Activated CD4-positive, CD25-positive, alpha-beta regulatory T cell treated with anti-CD3 and anti-CD28 coated beads, Interleukin-2, amount 50 U/mL, for 16 hours (primary cell): ENCODE measurements around the gene HBG1.
"Not testable (repeated sequence)": the region's sequence is repeated elsewhere in the genome, so short reads cannot be mapped to it uniquely, and the experiment has no call there.

Experiments used
- DNase-seq: peaks from one replicate; pipeline ENCODE4 v3.0.0-alpha.2; 2020; ENCODE audit warnings: low read depth, low spot score

The HBG1 gene

DNA sequence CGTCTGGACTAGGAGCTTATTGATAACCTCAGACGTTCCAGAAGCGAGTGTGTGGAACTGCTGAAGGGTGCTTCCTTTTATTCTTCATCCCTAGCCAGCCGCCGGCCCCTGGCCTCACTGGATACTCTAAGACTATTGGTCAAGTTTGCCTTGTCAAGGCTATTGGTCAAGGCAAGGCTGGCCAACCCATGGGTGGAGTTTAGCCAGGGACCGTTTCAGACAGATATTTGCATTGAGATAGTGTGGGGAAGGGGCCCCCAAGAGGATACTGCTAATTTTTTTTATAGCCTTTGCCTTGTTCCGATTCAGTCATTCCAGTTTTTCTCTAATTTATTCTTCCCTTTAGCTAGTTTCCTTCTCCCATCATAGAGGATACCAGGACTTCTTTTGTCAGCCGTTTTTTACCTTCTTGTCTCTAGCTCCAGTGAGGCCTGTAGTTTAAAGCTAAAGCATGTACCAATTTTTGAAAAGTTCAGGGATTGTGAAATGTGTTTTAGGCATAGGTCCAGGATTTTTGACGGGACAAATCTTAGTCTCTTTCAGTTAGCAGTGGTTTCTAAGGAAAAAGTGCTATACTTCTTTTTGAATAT, at the start of gene HBG1:
TSS of gene HBG1 (minus strand) at position 51 of the 590 bp plus-strand sequence. CDS start 53 bp downstream, outside the sequence.
- not testable (repeated sequence) for DNase-seq

DNA sequence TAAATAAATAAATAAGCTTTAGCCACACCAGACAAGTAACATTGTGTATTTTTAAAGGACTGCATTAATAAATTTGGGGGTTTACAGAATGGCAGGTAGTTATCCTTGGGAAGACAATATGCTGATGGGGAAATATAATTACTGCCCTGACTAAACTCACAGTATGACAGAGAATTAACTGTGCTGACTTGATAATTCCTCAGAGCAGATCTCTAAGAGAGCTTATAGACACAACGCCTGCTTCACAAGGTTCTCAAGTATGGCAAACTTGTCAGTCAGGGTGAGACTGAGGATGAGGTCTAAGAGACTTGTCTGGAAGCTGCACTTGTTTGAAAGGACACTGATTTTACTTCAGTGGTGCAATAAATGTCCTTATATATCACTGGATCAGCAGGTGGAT, 48.8 kb upstream of the HBG1 start:
- no peak for DNase-seq

DNA sequence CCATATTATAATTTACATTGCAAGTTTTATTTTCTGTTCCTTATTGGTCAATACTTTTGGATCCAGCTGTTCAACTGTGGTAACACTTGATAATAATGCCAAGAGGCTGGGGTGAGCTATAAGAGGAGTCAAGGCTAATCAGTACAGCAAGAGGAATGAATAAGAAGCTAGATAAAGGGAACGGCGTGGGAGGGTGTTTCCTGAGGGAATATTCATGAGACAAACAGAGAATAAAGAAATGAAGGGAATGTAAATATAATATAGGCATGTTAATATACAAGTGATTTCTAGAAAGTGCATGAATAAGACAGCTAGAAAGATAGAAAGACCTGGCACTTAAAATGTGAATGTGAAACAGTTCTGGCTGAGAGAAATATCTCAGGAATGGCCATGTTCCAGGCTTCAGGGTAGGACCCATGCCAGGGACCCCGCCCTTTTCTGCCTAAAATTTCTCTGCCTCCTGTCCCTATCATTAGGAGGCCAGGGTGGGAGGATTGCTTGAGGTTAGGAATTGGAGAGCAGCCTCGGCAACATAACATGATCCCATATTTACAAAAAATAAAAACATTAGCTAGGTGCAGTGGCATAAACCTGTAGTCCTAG, 48.2 kb upstream of the HBG1 start:
- no peak for DNase-seq

DNA sequence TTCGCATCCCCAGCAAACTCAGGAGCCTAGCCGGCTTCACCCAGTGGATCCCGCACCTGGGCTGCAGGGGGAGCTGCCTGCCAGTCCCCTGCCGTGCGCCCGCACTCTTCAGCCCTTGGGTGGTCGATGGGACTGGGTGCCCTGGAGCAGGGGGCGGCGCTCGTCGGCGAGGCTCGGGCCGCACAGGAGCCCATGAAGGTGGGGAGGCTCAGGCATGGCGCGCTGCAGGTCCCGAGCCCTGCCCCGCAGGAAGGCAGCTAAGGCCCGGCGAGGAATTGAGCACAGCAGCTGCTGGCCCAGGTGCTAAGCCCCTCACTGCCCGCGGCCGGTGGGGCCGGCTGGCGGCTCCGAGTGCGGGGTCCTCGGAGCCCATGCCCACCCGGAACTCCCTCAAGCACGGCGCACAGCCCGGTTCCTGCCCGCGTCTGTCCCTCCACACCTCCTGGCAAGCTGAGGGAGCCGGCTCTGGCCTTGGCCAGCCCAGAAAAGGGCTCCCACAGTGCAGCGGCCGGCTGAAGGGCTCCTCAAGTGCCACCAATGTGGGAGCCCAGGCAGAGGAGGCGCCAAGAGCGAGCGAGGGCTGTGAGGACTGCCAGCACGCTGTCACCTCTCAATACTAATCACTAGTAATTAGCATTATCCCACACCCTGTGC, 44.8 kb upstream of the HBG1 start:
- not testable (repeated sequence) for DNase-seq

DNA sequence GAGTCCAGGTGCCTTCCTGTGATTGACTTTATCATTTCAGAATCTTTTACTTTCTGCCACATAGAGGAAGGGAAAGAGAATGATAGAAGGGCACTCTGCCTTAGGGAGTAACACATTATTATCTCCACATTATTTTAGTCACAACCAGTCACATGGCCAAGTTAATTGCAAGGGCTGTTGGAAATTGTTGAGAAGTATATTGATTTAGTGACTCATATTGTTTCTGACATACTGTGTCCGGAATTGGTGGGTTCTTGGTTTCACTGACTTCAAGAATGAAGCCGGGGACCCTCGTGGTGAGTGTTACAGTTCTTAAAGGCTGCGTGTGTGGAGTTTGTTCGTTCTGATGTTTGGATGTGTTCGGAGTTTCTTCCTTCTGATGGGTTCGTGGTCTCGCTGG, 43.4 kb upstream of the HBG1 start:
- no peak for DNase-seq

DNA sequence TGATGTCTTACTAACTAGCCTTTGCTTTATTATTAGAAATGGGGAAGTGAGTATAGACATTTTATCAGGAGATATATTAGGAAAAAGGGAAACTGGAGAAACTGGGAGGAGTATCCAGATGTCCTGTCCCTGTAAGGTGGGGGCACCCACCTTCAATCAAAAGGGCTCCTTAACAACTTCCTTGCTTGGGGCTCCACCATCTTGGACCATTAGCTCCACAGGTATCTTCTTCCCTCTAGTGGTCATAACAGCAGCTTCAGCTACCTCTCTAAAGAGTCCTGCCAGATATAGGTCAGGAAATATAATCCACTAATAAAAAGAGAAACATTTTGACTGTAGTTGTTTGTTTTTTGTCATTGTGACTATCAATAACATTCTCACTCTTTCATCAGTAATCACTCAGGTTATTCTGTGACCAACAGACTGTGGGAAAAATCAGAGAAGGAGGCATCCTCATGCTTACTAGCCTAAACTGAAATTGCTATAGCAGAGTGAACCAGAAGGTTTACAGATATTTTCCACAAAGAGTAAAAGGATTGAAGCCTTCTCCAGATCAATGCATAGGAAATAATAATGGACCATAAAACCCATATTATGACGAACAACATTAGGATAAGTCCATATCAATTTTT, 41.7 kb upstream of the HBG1 start:
- DNase-seq, result no peak

DNA sequence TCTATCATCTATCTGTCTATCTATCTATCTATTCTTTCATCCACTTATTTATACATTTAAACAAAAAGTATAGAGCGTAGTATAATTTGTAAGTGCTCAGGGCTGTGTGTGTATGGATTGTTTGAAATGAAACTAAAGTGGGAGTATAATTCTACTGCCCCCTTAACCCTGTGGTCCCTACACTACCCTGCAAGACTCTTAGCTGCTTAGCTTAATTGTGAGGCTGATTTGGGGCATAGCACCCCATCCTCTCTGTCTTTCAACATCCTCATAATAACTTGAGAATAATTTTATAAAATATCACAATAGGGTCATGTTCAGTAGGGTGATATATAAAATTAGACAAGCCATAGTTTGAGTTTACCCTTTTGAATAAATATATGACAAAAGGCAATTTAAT, 40.4 kb upstream of the HBG1 start:
- no peak for DNase-seq

DNA sequence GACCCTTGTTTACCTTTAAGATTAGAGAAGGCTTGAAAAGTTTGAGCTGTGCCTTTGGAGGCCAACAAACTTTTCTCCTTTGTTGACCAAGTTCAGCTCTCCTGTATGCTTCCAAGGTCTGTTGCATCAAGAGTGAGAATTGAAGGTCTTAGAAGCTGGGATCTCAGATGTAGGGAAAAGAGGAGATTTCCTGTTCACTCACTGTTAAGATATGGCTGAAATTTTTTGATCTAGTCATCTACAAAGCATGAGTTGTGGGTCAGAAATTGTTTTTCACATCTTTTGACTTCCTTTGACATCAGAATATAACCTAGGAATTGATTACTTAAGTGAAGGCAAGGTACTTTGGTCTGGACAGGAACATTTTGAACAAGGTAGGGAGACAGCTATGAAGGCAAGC, 40.0 kb upstream of the HBG1 start:
- no peak for DNase-seq

DNA sequence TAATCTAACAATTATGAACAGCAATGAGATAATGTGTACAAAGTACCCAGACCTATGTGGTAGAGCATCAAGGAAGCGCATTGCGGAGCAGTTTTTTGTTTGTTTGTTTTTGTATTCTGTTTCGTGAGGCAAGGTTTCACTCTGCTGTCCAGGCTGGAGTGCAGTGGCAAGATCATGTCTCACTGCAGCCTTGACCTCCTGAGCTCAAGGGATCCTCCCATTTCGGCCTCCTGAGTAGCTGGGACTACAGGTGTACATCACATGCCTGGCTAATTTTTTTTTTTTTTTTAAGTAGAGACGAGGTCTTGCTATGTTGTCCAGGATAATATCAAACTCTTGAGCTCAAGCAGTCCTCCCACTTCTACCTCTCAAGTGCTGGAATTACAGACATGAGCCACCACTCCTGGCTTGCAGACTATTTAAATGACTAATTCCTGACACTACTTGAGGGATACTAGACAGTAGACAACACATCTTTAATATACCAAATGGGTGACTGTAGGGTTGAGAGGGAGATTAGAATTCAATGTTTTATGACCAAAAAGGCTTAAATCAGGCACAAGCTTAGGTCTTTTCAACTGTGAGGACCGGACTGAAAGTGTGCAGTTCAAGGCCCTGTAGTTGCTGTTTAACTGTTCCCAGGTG, 39.4 kb upstream of the HBG1 start:
- no peak for DNase-seq

DNA sequence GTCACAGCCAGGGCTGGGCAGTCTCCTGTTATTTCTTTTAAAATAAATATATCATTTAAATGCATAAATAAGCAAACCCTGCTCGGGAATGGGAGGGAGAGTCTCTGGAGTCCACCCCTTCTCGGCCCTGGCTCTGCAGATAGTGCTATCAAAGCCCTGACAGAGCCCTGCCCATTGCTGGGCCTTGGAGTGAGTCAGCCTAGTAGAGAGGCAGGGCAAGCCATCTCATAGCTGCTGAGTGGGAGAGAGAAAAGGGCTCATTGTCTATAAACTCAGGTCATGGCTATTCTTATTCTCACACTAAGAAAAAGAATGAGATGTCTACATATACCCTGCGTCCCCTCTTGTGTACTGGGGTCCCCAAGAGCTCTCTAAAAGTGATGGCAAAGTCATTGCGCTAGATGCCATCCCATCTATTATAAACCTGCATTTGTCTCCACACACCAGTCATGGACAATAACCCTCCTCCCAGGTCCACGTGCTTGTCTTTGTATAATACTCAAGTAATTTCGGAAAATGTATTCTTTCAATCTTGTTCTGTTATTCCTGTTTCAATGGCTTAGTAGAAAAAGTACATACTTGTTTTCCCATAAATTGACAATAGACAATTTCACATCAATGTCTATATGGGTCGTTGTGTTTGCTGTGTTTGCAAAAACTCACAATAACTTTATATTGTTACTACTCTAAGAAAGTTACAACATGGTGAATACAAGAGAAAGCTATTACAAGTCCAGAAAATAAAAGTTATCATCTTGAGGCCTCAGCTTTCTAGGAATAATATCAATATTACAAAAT, 38.6 kb upstream of the HBG1 start:
- DNase-seq, result no peak

DNA sequence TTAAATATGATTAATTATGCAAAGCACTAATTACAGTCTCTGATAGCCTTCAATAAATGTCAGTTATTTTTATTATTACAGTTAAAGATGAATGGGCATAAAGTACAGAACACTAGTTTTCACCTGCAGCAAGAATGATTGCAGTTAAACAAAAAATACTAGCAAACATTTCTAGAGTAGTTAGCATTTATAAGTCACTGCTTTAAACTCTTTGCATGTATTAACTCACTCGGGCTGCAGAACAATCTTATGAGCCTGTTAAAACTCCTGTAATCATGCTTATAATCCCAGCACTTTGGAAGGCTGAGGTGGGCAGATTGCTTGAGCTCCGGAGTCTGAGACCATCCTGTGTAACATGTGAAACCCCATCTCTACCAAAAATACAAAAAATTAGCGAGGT, 37.2 kb upstream of the HBG1 start:
- DNase-seq, result no peak

DNA sequence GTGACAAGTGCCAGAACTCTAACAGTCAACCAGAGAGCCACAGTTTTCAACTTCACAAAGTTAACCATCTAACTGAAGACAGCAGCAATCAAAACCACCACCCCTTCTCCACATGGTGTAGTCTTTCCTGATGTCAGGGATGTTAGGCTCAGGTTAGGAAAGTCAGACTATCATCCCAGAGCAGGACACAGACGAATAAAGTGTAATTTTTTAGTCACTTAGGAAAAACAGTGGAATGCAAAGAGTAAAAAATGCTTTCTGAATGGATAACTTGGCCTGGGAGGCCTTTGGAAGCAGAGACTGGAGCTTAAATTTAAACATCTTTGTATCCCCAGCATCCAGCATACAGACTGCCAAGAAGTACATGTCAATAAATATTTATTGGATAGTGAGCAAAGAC, 36.7 kb upstream of the HBG1 start:
- DNase-seq, result no peak

DNA sequence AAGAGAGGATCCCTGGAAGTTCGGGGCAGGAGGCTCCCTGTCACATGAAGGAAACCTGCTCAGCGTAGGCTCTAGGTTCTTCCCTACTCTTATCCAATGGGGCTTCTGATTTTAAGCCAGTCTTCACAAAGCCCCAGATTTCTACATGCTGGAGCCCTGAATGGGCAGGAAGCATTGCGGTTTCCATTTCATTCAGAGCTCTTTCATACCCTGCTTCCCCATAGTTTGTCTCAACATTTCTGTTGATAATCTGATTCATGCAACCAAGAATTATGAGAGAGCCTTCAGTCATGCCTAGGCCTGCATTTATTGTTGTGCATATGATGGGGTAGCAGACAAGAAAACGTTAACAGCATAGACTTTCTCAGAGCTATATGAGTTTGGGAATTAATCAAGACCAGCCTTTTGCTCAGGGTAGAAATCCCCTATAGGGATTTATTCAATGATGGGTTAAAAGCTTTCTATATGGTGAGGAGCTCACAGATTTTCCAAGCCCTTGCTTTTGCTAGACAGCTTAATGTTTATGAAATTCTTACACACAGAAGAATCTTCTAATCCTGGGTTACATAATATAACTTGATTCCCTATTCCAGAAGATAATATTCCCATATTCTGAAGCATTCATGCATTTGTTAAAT, 36.2 kb upstream of the HBG1 start:
- no peak for DNase-seq

DNA sequence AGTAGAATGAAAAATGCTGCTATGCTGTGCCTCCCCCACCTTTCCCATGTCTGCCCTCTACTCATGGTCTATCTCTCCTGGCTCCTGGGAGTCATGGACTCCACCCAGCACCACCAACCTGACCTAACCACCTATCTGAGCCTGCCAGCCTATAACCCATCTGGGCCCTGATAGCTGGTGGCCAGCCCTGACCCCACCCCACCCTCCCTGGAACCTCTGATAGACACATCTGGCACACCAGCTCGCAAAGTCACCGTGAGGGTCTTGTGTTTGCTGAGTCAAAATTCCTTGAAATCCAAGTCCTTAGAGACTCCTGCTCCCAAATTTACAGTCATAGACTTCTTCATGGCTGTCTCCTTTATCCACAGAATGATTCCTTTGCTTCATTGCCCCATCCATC, 35.0 kb upstream of the HBG1 start:
- DNase-seq, result no peak

DNA sequence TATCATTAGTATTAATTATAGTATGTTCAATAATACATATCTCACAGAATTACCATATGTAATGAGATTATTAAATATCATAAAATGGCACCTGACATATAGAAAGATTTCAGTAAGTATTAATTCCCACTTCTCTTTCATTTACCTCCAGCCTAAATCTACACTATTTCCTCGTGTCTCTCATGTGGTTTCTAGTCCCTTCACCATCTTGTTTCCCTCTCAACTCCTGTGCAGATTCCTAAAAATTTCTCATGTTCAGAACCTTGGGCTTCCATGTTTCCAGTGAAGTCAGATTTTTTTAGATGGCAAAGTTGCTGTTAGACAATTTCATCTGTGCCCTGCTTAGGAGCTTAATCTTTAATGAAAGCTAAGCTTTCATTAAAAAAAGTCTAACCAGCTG, 34.2 kb upstream of the HBG1 start:
- DNase-seq, result no peak

DNA sequence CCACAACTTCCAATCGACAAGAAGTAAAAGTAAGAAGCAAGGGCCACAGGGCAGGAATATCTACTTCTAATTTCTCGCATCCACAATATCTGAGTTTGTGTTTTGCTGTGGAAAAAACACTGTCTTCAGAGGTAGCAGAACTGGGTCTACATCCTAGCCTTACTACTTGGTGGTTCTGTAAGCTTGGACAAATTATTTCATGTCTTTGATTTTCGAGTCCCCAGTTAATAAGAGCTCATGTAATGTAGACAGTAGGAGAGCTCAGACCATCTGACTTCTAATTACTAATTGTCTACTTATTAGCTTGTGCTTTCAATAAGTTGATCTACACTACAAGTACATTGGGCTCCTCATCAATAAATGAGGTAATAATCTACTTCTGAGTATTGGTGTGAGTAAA, 33.4 kb upstream of the HBG1 start:
- DNase-seq, result no peak

DNA sequence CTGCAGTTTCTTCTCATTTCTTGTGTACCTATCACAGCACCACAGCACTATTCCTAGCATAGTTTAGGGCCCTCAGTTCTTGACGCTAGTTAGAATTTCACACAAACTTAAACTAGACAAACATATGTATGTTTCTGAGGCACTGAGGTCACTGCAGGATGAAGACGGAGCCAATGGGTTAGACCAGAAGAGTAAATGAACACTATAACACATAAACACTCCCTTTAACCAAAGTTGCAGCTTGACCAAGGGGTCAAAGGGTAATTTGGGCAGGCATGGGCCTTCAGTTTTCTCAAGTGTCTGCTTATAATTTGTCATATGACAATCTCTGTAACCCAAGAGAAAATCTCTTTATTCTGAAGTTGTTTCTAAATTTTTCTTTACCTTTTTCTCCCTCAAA, 33.0 kb upstream of the HBG1 start:
- no peak for DNase-seq

DNA sequence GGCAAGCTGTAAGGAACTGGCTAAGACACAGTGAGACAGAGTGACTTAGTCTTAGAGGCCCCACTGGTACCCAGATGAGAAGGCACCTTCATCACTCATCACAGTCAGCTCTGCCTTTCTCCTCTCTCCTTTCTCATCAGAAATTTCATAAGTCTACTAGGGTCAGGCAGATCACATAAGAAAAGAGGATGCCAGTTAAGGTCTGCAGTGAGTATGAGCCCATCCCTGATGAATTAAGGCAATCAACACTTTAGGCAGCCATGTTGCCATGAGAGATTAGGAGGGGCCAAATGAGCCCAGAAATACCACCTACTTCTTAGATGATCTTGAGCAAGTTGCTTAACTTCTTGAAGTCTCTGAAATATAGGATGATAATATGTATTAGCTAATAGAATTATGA, 31.9 kb upstream of the HBG1 start:
- DNase-seq, result no peak

DNA sequence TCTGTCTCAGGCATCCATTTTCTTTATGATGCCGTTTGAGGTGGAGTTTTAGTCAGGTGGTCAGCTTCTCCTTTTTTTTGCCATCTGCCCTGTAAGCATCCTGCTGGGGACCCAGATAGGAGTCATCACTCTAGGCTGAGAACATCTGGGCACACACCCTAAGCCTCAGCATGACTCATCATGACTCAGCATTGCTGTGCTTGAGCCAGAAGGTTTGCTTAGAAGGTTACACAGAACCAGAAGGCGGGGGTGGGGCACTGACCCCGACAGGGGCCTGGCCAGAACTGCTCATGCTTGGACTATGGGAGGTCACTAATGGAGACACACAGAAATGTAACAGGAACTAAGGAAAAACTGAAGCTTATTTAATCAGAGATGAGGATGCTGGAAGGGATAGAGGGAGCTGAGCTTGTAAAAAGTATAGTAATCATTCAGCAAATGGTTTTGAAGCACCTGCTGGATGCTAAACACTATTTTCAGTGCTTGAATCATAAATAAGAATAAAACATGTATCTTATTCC, 31.0 kb upstream of the HBG1 start:
- no peak for DNase-seq

DNA sequence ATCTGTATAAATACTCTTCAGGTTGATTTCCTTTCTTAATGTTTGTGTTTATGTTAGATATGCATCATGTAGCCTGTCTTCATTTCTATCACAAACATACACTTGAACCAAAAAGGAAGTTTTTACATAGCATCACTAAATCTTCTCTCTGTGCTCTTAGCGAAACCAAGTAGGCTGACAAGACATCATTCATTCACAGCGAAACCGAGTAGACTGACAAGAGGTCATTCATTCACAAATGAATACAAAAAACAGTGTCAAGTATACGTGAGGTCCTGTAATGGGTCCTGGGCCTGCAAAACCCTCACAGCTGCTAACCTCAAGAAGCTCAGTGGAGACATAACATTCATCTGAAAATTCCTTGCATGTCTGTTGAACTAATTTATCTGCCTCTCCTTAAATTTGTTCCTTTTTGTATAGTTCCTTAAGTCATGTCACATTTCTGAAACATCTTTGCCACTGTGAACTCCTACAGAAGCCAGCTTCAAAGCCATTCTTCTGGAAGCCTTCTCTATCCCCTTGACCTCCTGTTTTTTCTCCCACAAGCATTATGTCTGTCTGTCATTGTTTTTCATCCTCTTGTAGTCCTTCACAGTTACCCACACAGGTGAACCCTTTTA, 29.9 kb upstream of the HBG1 start:
- no peak for DNase-seq
